Ectodermal cell (in vitro differentiated cells): ENCODE results near the gene PTBP3.

Source experiments
- H3K27ac ChIP-seq: 2 replicates; pipeline ENCODE4 v1.7.0; 2013; ENCODE audit warnings: mild to moderate bottlenecking, low read depth, low read length; ENCODE audit not compliant: insufficient read depth, poor library complexity, severe bottlenecking
- H3K27me3 ChIP-seq: 2 replicates; pipeline ENCODE4 v1.7.0; 2013; ENCODE audit warnings: mild to moderate bottlenecking, low read length; ENCODE audit not compliant: insufficient read depth, control insufficient read depth, poor library complexity, severe bottlenecking
- H3K36me3 ChIP-seq: one replicate; pipeline ENCODE4 v1.7.0; 2013; ENCODE audit warnings: low read length; ENCODE audit not compliant: control insufficient read depth, insufficient read depth
- H3K4me1 ChIP-seq: one replicate; pipeline ENCODE4 v1.7.0; 2013; ENCODE audit warnings: low read length; ENCODE audit not compliant: control insufficient read depth, insufficient read depth
- H3K4me3 ChIP-seq: 2 replicates; pipeline ENCODE4 v1.7.0; 2013; ENCODE audit warnings: low read depth, low read length, control low read depth; ENCODE audit not compliant: insufficient read depth
- H3K9me3 ChIP-seq: 2 replicates; pipeline ENCODE4 v1.7.0; 2013; ENCODE audit warnings: mild to moderate bottlenecking, low read length, moderate library complexity; ENCODE audit not compliant: control insufficient read depth
- WGBS, 2 experiments: methylation state at CpG; one replicate each; pipeline ENCODE4 v1.1.7; 2013; ENCODE audit warnings: missing lambda C conversion rate in 2 of 2; 5-methylcytosine and 5-hydroxymethylcytosine counted together

Gene PTBP3

DNA sequence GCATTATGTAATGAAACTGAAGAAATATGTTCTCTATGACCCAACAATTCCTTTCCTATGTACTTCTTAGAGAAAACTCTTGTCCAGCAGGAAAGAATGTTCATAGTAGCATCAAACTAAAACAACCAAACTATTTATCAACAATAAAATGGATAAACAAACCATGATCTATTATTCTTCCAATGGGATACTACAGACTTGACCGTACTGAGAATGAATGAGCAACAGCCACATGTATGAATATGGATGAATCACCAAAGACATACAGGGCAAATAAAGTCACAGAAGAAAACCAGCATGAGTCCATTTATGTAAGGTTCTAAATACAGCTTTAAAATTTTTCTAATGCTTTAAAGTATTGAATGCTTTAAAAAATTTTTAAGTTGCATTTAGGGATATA lies 84.7 kb downstream of the PTBP3 start:
- Histone ChIP-seq H3K4me1 (no peaks in the 10 kb centered on the region), H3K4me3 (no peak overlapping the region), H3K27ac (no peak overlapping the region), H3K36me3 (peaks cover 6% of the 10 kb centered on the region), H3K27me3 (no peaks in the 10 kb centered on the region), H3K9me3 (no peaks in the 10 kb centered on the region)
- WGBS, 2 experiments, result 81 to 100% methylated on average over 1 of the region's 1 CpG

GRCh38 chr9:112247090-112247489 lies 86.3 kb downstream of the PTBP3 start:
- Histone ChIP-seq H3K9me3 (no peaks in the 10 kb centered on the region), H3K27ac (no peak overlapping the region), H3K36me3 (peaks cover 6% of the 10 kb centered on the region), H3K4me3 (no peak overlapping the region), H3K4me1 (no peaks in the 10 kb centered on the region), H3K27me3 (no peaks in the 10 kb centered on the region)
- 90 to 97% methylated on average over 3 of the region's 3 CpGs for WGBS, 2 experiments

GRCh38 chr9:112245126-112245525 lies 88.3 kb downstream of the PTBP3 start:
- Histone ChIP-seq H3K27me3 (no peaks in the 10 kb centered on the region), H3K36me3 (no peaks in the 10 kb centered on the region), H3K27ac (no peak overlapping the region), H3K4me1 (no peaks in the 10 kb centered on the region), H3K9me3 (no peaks in the 10 kb centered on the region), H3K4me3 (no peak overlapping the region)
- 93 to 96% methylated on average over 4 to 5 of the region's 5 CpGs for WGBS, 2 experiments

DNA sequence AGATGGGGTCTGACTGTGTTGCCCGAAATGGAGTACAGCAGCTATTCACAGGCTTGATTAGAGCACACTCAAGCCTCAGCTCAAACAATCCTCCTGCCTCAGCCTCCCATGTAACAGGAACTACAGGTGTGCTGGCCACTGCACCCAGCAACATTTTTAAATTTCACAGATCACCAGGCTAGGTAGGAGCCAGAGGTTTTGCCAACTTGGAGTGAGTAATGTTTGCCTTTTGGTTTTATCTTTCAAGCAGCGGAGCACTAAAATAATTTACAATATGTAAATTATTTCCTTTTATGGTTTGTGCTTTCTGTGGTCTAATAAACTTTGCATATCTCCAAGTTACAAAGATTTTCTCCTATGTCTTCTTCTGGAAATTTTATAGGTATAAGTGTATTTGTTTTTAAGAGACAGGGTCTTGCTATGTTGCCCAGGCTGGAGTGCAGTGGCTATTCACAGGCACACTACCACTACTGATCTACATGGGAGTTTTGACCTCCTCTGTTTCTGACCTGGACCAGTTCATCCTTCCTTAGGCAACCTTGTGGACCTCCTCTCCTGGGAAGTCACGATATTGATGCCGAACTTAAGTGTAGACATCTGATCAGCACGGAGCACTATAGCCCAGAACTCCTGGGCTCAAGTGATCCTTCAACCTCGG lies 91.1 kb downstream of the PTBP3 start:
- H3K36me3 ChIP-seq, result no peaks in the 10 kb centered on the region
- no peak overlapping the region for H3K27ac ChIP-seq
- no peak overlapping the region for H3K4me3 ChIP-seq
- H3K27me3 ChIP-seq, result no peaks in the 10 kb centered on the region
- WGBS, 2 experiments, result 93 to 95% methylated on average over 5 to 6 of the region's 6 CpGs
- H3K4me1 ChIP-seq, result no peaks in the 10 kb centered on the region
- no peaks in the 10 kb centered on the region for H3K9me3 ChIP-seq

DNA sequence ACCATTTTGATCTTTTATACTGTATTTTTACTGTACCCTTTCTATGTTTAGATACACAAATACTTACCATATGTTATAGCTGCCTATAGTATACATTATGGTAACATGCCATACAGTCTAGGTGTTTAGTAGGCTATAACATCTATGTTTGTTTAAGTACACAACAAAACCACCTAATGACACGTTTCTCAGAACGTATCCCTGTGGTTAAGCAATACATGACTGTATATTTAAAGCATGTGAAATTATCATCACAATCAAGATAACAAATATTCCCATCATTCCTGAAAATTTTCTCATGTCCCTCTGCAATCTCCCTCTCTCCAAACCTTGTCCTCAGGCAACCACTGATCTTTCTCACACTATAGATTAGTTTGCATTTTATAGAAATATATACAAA lies 91.9 kb downstream of the PTBP3 start:
- Histone ChIP-seq H3K36me3 (no peaks in the 10 kb centered on the region), H3K4me1 (no peaks in the 10 kb centered on the region), H3K27ac (no peak overlapping the region), H3K4me3 (no peak overlapping the region), H3K9me3 (no peaks in the 10 kb centered on the region), H3K27me3 (no peaks in the 10 kb centered on the region)
- WGBS, 2 experiments, result 94 to 97% methylated on average over 2 of the region's 2 CpGs

DNA sequence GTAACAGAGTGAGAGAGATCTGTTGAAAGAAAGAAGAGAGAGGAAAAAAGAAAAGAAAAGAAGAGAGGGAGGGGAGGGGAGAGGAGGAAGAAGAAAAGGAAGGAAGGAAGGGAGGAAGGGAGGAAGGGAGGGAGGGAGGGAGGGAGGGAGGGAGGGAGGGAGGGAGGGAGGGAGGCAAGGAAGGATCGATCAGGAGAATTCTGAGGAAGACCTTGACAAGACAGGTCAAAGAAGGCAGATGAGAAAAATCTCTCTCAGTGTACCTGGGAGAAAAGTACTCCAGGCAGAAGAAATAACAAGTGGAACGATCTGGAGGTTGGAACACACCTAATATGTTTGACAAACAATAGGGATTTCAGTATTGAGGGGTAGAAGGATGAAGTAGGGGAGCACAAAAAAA lies 93.7 kb downstream of the PTBP3 start:
- Histone ChIP-seq H3K9me3 (no peaks in the 10 kb centered on the region), H3K27me3 (no peaks in the 10 kb centered on the region), H3K4me1 (no peaks in the 10 kb centered on the region), H3K36me3 (no peaks in the 10 kb centered on the region), H3K4me3 (no peak overlapping the region), H3K27ac (no peak overlapping the region)
- WGBS, 2 experiments, result 88 to 92% methylated on average over 2 of the region's 2 CpGs

GRCh38 chr9:112239284-112239683 lies 94.1 kb downstream of the PTBP3 start:
- 81 to 92% methylated on average over 2 to 3 of the region's 3 CpGs for WGBS, 2 experiments
- Histone ChIP-seq H3K27me3 (no peaks in the 10 kb centered on the region), H3K27ac (no peak overlapping the region), H3K4me3 (no peak overlapping the region), H3K36me3 (no peaks in the 10 kb centered on the region), H3K4me1 (no peaks in the 10 kb centered on the region), H3K9me3 (no peaks in the 10 kb centered on the region)

DNA sequence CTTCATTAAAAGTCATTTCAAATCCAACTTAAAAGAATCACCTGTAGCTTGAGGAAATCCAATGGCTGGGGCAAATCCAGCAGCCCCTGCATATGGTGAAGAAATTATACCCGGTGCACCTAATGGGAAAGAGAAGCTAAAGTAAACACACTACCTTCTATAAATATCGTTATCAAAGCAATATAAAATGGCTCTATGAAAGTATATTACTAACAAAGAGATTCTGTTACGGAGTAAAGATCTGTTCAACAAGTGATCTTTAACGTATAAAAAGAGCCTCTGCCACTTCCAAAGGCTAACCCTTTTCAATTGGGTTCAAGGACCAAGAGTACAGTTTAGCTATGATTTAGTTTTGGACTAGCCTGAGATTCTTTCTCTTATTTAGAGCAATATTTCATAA lies 98.6 kb downstream of the PTBP3 start:
- no peaks in the 10 kb centered on the region for H3K27me3 ChIP-seq
- H3K27ac ChIP-seq, result no peak overlapping the region
- no peaks in the 10 kb centered on the region for H3K4me1 ChIP-seq
- no peaks in the 10 kb centered on the region for H3K36me3 ChIP-seq
- no peak overlapping the region for H3K4me3 ChIP-seq
- no peaks in the 10 kb centered on the region for H3K9me3 ChIP-seq
- 95 to 96% methylated on average over 2 to 4 of the region's 4 CpGs for WGBS, 2 experiments

DNA sequence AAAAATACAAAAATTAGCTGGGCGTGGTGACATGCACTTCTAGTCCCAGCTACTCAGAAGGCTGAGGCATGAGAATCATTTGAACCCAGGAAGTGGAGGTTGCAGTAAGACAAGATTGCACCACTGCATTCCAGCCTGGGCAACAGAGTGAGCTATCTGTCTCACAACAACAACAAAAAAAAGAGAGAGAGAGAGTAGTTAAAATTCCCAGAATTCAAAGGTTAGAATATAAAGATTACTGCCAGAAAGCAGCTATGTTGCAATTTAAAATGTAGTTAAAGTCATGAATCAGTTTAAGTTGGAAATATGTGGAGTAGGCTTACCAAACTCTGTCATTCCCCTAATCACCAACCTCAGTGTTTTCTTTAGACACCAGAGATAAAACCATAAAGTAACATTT lies 99.7 kb downstream of the PTBP3 start:
- Histone ChIP-seq H3K9me3 (no peaks in the 10 kb centered on the region), H3K27me3 (no peaks in the 10 kb centered on the region), H3K4me1 (no peaks in the 10 kb centered on the region), H3K4me3 (no peak overlapping the region), H3K36me3 (no peaks in the 10 kb centered on the region), H3K27ac (no peak overlapping the region)
- WGBS, 2 experiments, result 93 to 100% methylated on average over 1 of the region's 1 CpG

GRCh38 chr9:112232233-112232632 lies 101.2 kb downstream of the PTBP3 start:
- H3K9me3 ChIP-seq, result no peaks in the 10 kb centered on the region
- no peak overlapping the region for H3K27ac ChIP-seq
- 88 to 90% methylated on average over 1 of the region's 1 CpG for WGBS, 2 experiments
- no peak overlapping the region for H3K4me3 ChIP-seq
- H3K4me1 ChIP-seq, result no peaks in the 10 kb centered on the region
- no peaks in the 10 kb centered on the region for H3K27me3 ChIP-seq
- no peaks in the 10 kb centered on the region for H3K36me3 ChIP-seq

- 91 to 92% methylated on average over 3 of the region's 3 CpGs for WGBS, 2 experiments
- Histone ChIP-seq H3K27me3 (no peaks in the 10 kb centered on the region), H3K4me1 (no peaks in the 10 kb centered on the region), H3K27ac (no peak overlapping the region), H3K36me3 (no peaks in the 10 kb centered on the region), H3K4me3 (no peak overlapping the region), H3K9me3 (no peaks in the 10 kb centered on the region)
Observed at GRCh38 chr9:112226091-112226490, 107.3 kb downstream of the PTBP3 start.
